Measurements from ENCODE around the gene DOCK4. TPM values are rescaled to one million over a fixed set of nuclear protein-coding genes. Genes with fewer than 3 reads are reported as not detected.

Gene DOCK4
- total RNA-seq, 1 donor, result 31.8 TPM

- no peak for TF ChIP-seq CTCF (IDR thresholded peaks at IDR 0.05; ENCODE audit: extremely low read depth, low read depth, low read length)
- Histone ChIP-seq H3K27me3 (ENCODE audit: insufficient read depth, low read length) (no peaks in the 10 kb centered on the region), H4K20me1 (ENCODE audit: insufficient read depth, low read length) (peaks cover 2% of the 10 kb centered on the region), H3K4me1 (ENCODE audit: insufficient read depth, low read length) (no peaks in the 10 kb centered on the region), H2AFZ (ENCODE audit: low read length) (no peak overlapping the region), H3K36me3 (ENCODE audit: insufficient read depth, low read length) (no peaks in the 10 kb centered on the region), H3K4me2 (ENCODE audit: insufficient read depth, low read length) (no peak overlapping the region), H3K9me3 (ENCODE audit: low read depth, low read length) (no peaks in the 10 kb centered on the region), H3K4me3 (ENCODE audit: insufficient read depth, low read length) (no peak overlapping the region), H3K27ac (ENCODE audit: low read depth, low read length) (no peak overlapping the region), H3K79me2 (ENCODE audit: insufficient read depth, low read length) (no peaks in the 10 kb centered on the region)
- DNase-seq (ENCODE audit: insufficient read length, low spot score, missing footprints), result no peak
These were observed 174.5 kb downstream of the DOCK4 start for GRCh38 chr7:112031689-112032088.

- Histone ChIP-seq H3K9me3 (ENCODE audit: low read depth, low read length) (no peaks in the 10 kb centered on the region), H2AFZ (ENCODE audit: low read length) (no peak overlapping the region), H3K4me2 (ENCODE audit: insufficient read depth, low read length) (no peak overlapping the region), H4K20me1 (ENCODE audit: insufficient read depth, low read length) (peaks cover 10% of the 10 kb centered on the region), H3K27me3 (ENCODE audit: insufficient read depth, low read length) (no peaks in the 10 kb centered on the region), H3K4me3 (ENCODE audit: insufficient read depth, low read length) (no peak overlapping the region), H3K4me1 (ENCODE audit: insufficient read depth, low read length) (no peaks in the 10 kb centered on the region), H3K36me3 (ENCODE audit: insufficient read depth, low read length) (no peaks in the 10 kb centered on the region), H3K79me2 (ENCODE audit: insufficient read depth, low read length) (peaks cover 6% of the 10 kb centered on the region), H3K27ac (ENCODE audit: low read depth, low read length) (no peak overlapping the region)
- no peak for TF ChIP-seq CTCF (IDR thresholded peaks at IDR 0.05; ENCODE audit: extremely low read depth, low read depth, low read length)
- DNase-seq (ENCODE audit: insufficient read length, low spot score, missing footprints), result peak; percentile 58
These were observed 180.6 kb downstream of the DOCK4 start for GRCh38 chr7:112025556-112025955.

- Histone ChIP-seq H3K4me3 (ENCODE audit: insufficient read depth, low read length) (no peak overlapping the region), H3K4me2 (ENCODE audit: insufficient read depth, low read length) (no peak overlapping the region), H3K27me3 (ENCODE audit: insufficient read depth, low read length) (no peaks in the 10 kb centered on the region), H2AFZ (ENCODE audit: low read length) (no peak overlapping the region), H3K9me3 (ENCODE audit: low read depth, low read length) (no peaks in the 10 kb centered on the region), H3K4me1 (ENCODE audit: insufficient read depth, low read length) (no peaks in the 10 kb centered on the region), H3K27ac (ENCODE audit: low read depth, low read length) (no peak overlapping the region), H3K36me3 (ENCODE audit: insufficient read depth, low read length) (no peaks in the 10 kb centered on the region), H4K20me1 (ENCODE audit: insufficient read depth, low read length) (peaks cover 10% of the 10 kb centered on the region), H3K79me2 (ENCODE audit: insufficient read depth, low read length) (peaks cover 6% of the 10 kb centered on the region)
- no peak for DNase-seq (ENCODE audit: insufficient read length, low spot score, missing footprints)
- TF ChIP-seq CTCF (IDR thresholded peaks at IDR 0.05; ENCODE audit: extremely low read depth, low read depth, low read length), result no peak
These were observed 182.4 kb downstream of the DOCK4 start for GRCh38 chr7:112023786-112024185.

- H3K79me2 ChIP-seq (ENCODE audit: insufficient read depth, low read length), result peaks cover 6% of the 10 kb centered on the region
- no peak overlapping the region for H3K4me2 ChIP-seq (ENCODE audit: insufficient read depth, low read length)
- H3K27ac ChIP-seq (ENCODE audit: low read depth, low read length), result no peak overlapping the region
- H3K4me1 ChIP-seq (ENCODE audit: insufficient read depth, low read length), result no peaks in the 10 kb centered on the region
- H2AFZ ChIP-seq (ENCODE audit: low read length), result no peak overlapping the region
- no peak for TF ChIP-seq CTCF (IDR thresholded peaks at IDR 0.05; ENCODE audit: extremely low read depth, low read depth, low read length)
- no peak overlapping the region for H3K4me3 ChIP-seq (ENCODE audit: insufficient read depth, low read length)
- H3K9me3 ChIP-seq (ENCODE audit: low read depth, low read length), result no peaks in the 10 kb centered on the region
- DNase-seq (ENCODE audit: insufficient read length, low spot score, missing footprints), result no peak
- H3K27me3 ChIP-seq (ENCODE audit: insufficient read depth, low read length), result no peaks in the 10 kb centered on the region
- H3K36me3 ChIP-seq (ENCODE audit: insufficient read depth, low read length), result no peaks in the 10 kb centered on the region
- peaks cover 10% of the 10 kb centered on the region for H4K20me1 ChIP-seq (ENCODE audit: insufficient read depth, low read length)
These were observed 182.9 kb downstream of the DOCK4 start for GRCh38 chr7:112023282-112023681.
